GM10266 (cell line): Measurements from ENCODE around the gene SERTAD1.
"Not testable (repeated sequence)": the region's sequence is repeated elsewhere in the genome, so short reads cannot be mapped to it uniquely, and the experiment has no call there.

Source experiments
- DNase-seq: peaks from one replicate; pipeline ENCODE4 v3.0.0; 2012; ENCODE audit errors: extremely low spot score
- CTCF ChIP-seq: IDR thresholded peaks from 2 replicates; pipeline ENCODE4 v1.5.1; 2012; ENCODE audit warnings: mild to moderate bottlenecking, low read depth; ENCODE audit not compliant: control insufficient read depth, insufficient read depth; ENCODE audit errors: missing control alignments

The SERTAD1 gene

GRCh38 chr19:40441719-40442253 lies 16.0 kb upstream of the SERTAD1 start:
- no peak for TF ChIP-seq CTCF

GRCh38 chr19:40438284-40438683 lies 12.5 kb upstream of the SERTAD1 start:
- no peak for DNase-seq
- TF ChIP-seq CTCF: no peak

More at GRCh38 chr19:40441719-40442253, 16.0 kb upstream of the SERTAD1 start:
- no peak for DNase-seq

GRCh38 chr19:40433391-40434216 lies 7.8 kb upstream of the SERTAD1 start:
- DNase-seq: peak; percentile 89
- TF ChIP-seq CTCF: no peak

- DNase-seq: not testable (repeated sequence)
Measured at GRCh38 chr19:40432760-40433159, 7.0 kb upstream of the SERTAD1 start.

- TF ChIP-seq CTCF: no peak
- no peak for DNase-seq
Measured at GRCh38 chr19:40431698-40432097, 5.9 kb upstream of the SERTAD1 start.

- not testable (repeated sequence) for DNase-seq
Measured at GRCh38 chr19:40430242-40430641, 4.5 kb upstream of the SERTAD1 start.

GRCh38 chr19:40428197-40428596 lies 2.4 kb upstream of the SERTAD1 start:
- DNase-seq: not testable (repeated sequence)

GRCh38 chr19:40424637-40425449 lies 949 bp downstream of the SERTAD1 start:
- TF ChIP-seq CTCF: no peak
- DNase-seq: peak; percentile 55

GRCh38 chr19:40423938-40424337 lies 1.9 kb downstream of the SERTAD1 start:
- TF ChIP-seq CTCF: no peak
- no peak for DNase-seq
